ENCODE results near the gene ZGRF1. TPM values are rescaled to one million over a fixed set of nuclear protein-coding genes. Genes with fewer than 3 reads are reported as not detected.

ZGRF1 gene, protein sequence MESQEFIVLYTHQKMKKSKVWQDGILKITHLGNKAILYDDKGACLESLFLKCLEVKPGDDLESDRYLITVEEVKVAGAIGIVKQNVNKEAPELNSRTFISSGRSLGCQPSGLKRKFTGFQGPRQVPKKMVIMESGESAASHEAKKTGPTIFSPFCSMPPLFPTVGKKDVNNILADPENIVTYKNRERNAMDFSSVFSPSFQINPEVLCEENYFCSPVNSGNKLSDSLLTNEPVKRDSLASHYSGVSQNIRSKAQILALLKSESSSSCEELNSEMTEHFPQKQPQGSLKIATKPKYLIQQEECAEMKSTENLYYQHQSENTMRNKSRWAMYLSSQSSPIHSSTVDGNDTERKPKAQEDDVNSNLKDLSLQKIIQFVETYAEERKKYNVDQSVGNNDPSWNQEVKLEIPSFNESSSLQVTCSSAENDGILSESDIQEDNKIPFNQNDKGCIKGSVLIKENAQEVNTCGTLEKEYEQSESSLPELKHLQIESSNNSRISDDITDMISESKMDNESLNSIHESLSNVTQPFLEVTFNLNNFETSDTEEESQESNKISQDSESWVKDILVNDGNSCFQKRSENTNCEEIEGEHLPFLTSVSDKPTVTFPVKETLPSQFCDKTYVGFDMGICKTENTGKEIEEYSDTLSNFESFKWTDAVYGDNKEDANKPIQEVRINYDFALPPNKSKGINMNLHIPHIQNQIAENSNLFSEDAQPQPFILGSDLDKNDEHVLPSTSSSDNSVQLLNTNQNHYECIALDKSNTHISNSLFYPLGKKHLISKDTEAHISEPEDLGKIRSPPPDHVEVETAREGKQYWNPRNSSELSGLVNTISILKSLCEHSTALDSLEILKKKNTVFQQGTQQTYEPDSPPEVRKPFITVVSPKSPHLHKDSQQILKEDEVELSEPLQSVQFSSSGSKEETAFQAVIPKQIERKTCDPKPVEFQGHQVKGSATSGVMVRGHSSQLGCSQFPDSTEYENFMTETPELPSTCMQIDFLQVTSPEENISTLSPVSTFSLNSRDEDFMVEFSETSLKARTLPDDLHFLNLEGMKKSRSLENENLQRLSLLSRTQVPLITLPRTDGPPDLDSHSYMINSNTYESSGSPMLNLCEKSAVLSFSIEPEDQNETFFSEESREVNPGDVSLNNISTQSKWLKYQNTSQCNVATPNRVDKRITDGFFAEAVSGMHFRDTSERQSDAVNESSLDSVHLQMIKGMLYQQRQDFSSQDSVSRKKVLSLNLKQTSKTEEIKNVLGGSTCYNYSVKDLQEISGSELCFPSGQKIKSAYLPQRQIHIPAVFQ (N-terminal part only)
- 1.9 to 3.6 TPM (median 3.3 TPM) in 5 replicates for total RNA-seq (2022; extraction: Qiagen RNA extraction; ENCODE audit: low read depth)

DNA sequence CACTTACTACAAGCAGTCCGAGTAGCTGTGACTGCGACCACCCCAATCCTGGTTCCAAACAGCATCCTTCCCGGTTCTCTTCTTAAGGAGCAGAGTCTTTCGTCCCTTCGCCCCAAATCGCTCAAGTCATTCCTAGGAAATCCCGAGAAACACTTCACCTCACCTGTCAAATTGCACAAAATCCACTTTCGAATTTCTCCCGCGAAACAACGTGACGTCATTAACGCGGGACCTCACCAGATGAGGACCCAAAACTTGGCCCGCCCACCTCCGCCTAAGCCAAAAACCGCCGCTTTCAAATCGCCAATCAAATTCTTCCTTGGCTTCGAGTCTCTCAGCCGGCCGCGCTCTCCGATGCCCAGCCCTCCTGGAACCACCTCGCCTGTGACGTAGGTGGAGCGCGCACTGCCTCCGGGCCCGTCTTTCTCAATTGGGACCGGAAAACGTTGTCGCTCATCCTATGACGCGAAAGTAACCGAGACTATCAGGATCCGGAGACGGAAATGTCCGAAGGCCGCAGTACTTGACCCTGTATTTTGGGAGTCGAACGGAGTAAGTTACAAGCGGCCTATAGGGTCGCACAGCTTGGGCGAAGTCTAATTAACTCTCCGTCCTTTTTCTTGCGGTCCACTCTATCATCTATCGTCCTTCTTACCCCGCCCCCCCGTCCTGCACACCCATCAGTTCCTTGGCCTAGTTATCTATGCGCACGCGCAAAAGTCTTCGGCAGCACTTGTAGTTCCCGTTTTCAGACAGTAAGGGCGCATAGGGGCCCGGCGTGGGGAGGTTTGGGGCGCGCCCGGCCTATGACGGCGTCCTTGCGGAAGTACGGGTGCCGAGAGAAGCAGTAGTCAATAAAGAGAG is at the start of gene ZGRF1, which contains the start of gene LARP7:
Gene ZGRF1, minus strand, starts transcription at position 222 of the 864 bp plus-strand sequence. CDS start 3,733 bp downstream, outside the sequence.
Gene LARP7, plus strand, starts transcription at position 456 of the 864 bp plus-strand sequence. CDS start 7,527 bp downstream, outside the sequence.

DNA sequence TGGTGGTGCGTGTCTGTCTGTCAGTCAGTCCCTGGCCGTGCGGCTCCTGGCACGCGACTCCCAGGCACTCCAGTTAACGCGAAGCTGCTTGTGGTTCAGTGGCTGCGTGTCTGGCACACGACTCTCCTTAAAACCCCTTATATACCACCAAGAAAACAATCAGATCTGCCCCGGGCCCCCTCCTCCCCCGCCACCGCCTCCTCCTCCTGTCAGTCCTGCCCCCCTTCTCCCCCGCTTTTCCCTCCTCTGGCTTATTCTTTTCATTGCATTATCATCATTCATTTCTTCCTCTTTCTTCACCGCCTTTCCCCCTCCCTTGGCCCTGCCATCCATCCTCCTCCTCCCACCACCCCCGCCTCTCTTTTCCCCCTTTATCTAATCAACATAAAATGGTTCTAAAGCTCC is 120.6 kb downstream of the ZGRF1 start, which contains the start of gene NEUROG2:
Gene NEUROG2, minus strand, starts transcription at position 115 of the 405 bp plus-strand sequence. CDS start 705 bp downstream, outside the sequence.

Other genes starting within 250 kb of the ZGRF1 start
- gene NEUROG2, start 120.7 kb downstream of the ZGRF1 start, total RNA-seq (2022; extraction: Qiagen RNA extraction; ENCODE audit: low read depth): not detected in 5 replicates
- 26.7 to 55.5 TPM (median 27.7 TPM) in 5 replicates for gene LARP7, start 234 bp upstream of the ZGRF1 start, total RNA-seq (2022; extraction: Qiagen RNA extraction; ENCODE audit: low read depth)